RWPE1 (cell line): ENCODE results near the gene NT5C.
A peak's percentile ranks its signal among the peaks of the same experiment; 100 is the strongest.

Source experiments
- CTCF ChIA-PET: fragments of 350-600 bp; sonication (Branson Sonifier 250); formaldehyde crosslinking; extraction: SDS; loops from one replicate; lab custom pipeline; 2021; lab: Yijun Ruan, JAX
- POLR2A ChIA-PET: fragments of 400-600 bp; formaldehyde crosslinking; extraction: SDS; loops from one replicate; lab custom pipeline; 2020; ENCODE audit warnings: antibody characterized with exemption; ENCODE audit not compliant: low non-redundant PET; lab: Yijun Ruan, JAX
- DNase-seq: peaks from one replicate; pipeline ENCODE4 v3.0.0; 2012; ENCODE audit warnings: low spot score
- H3K27ac ChIP-seq: fragments of 450-650 bp; 2 replicates; pipeline ENCODE4 v1.5.1; 2017
- TF ChIP-seq, protein P1 (sequence below): fragments of 450-650 bp; conservative IDR thresholded peaks from 2 replicates; pipeline ENCODE4 v1.5.1; 2017; ENCODE audit warnings: low read depth, mild to moderate bottlenecking

The NT5C gene

DNA sequence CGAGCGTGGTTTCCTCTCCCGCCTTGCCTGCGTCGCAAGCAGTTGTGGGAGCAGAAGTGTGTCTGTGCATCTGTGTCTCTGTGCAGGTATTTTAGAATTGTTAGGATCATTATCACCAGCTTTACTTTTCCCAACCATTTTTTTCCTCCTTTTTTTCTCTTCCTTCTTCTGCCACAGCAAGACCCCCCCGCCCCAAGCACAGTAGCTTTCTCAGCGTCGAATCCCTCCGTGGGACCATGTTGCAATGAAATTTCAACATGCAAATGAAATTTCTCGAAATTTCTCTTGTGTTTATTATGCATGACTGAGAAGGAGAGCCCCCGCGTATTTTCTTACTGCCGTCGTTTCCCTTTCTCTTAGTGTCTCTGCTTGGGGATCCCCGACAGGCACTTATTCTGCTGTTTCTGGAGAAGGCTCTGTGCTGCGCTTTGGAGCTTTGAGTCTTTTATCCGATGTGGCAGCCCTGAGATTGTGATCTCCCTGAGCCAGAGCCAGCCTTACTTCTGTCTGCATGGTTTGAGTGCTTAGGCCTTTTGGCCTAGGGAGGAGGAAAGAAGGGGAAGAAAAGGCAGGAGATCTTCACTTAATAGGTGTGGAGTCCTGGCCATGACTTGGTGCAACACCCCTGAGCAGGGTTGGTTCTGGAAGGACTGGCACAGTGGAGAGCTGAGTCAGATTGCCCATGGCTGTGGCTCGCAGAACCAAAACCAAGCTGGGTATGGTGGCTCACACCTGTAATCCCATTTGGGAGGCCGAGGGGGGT is 16.8 kb downstream of the NT5C start:
- H3K27ac ChIP-seq = peak overlapping the region; percentile 83

DNA sequence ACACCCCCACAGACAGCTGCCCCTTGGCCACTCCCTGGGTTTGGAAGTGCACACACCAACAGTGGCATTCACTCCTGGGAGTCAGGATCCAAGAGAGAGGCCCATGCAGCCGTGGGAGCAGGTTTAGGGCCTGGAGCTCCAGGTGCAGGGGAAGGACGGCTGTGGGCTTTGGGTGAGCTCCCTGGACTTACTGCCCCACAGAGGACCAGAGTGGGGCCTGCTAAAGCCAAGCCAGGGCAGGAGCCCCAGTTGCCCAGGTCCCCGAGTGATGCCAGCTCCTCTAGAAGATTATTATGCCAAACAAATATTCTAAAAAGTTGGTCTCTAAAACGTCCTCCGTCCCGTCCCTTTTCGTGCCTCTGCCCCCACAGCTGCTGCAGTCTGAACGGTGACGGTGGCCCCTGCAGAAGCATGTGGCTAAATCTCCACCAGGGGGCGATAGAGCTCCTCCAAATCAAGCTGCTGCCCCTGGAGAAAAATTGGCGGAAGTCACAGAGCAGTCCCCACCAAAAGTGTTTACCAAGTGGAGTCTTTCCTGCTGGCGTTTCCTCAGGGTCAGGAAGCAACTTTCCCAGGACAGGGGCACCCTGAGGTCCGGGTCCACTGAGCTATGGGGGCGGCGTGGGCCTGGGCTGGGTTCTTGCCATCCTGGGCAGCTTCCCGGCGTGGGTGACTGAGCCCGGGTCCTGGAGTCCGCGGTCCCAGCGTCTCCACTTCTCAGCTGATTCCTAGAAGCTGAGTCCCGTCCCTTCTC is 17.6 kb downstream of the NT5C start:
- POLR2A ChIA-PET = interaction anchor here (0.8 to 1.1 kb wide), 4 partner anchors 18 to 90 kb away, joined by 3 to 6 read pairs (median 4); partner anchors contain the start of gene NT5C
- H3K27ac ChIP-seq = peak overlapping the region; percentile 83
- DNase-seq = peak; percentile 75
- CTCF ChIA-PET = interaction anchor here (0.5 to 3.1 kb wide), 30 partner anchors 9 to 327 kb away, joined by 3 to 61 read pairs (median 6); partner anchors contain the start of genes JPT1, NT5C and SLC16A5
- TF ChIP-seq, protein P1, sequence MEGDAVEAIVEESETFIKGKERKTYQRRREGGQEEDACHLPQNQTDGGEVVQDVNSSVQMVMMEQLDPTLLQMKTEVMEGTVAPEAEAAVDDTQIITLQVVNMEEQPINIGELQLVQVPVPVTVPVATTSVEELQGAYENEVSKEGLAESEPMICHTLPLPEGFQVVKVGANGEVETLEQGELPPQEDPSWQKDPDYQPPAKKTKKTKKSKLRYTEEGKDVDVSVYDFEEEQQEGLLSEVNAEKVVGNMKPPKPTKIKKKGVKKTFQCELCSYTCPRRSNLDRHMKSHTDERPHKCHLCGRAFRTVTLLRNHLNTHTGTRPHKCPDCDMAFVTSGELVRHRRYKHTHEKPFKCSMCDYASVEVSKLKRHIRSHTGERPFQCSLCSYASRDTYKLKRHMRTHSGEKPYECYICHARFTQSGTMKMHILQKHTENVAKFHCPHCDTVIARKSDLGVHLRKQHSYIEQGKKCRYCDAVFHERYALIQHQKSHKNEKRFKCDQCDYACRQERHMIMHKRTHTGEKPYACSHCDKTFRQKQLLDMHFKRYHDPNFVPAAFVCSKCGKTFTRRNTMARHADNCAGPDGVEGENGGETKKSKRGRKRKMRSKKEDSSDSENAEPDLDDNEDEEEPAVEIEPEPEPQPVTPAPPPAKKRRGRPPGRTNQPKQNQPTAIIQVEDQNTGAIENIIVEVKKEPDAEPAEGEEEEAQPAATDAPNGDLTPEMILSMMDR = peak; percentile 94

More for the DNA sequence above, 16.8 kb downstream of the NT5C start:
- ChIA-PET CTCF (interaction anchor here (0.5 to 3.1 kb wide), 26 partner anchors 9 to 327 kb away, joined by 3 to 61 read pairs (median 6); partner anchors contain the start of genes JPT1, NT5C and SLC16A5), POLR2A (interaction anchor here (0.9 to 1.1 kb wide), 3 partner anchors 17 to 87 kb away, joined by 3 to 6 read pairs (median 4); partner anchors contain the start of gene NT5C)
- TF ChIP-seq, protein P1 = no peak
- DNase-seq = no peak

DNA sequence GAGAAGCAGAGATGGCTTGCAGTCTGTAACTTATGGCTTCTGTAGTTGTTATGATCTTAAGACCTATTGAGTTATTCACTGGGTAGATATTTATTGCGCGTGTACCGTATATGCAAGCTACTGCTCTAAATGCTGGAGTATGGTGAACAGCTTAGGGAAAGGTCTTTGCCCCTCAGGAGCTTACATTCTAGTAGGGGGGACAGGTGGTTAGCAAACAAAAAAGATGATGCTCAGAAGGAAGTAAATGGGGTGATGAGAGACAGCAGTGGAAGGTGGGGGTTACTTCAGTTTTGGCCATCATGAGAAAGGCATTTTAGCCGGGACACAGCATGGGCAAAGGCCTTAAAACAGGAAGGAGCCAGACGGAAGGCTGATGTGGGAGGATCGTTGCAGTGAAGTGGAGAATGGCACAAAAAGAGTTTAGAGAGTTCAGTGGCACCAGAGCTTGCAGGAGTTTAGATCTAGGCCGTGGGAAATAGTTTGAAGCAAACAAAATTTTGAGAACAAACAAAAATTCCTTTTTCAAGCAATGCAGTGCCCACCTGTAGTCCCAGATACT is 19.7 kb downstream of the NT5C start:
- ChIA-PET CTCF (interaction anchor here (0.5 to 3.1 kb wide), 6 partner anchors 19 to 90 kb away, joined by 3 to 40 read pairs (median 6); partner anchors contain the start of gene NT5C), POLR2A (interaction anchor here (0.6 to 0.7 kb wide), 2 partner anchors 84 to 105 kb away, joined by 3 to 4 read pairs; no protein-coding TSS in a partner anchor)
- H3K27ac ChIP-seq = peak overlapping the region; percentile 81
- TF ChIP-seq, protein P1 = no peak
- no peak for DNase-seq

DNA sequence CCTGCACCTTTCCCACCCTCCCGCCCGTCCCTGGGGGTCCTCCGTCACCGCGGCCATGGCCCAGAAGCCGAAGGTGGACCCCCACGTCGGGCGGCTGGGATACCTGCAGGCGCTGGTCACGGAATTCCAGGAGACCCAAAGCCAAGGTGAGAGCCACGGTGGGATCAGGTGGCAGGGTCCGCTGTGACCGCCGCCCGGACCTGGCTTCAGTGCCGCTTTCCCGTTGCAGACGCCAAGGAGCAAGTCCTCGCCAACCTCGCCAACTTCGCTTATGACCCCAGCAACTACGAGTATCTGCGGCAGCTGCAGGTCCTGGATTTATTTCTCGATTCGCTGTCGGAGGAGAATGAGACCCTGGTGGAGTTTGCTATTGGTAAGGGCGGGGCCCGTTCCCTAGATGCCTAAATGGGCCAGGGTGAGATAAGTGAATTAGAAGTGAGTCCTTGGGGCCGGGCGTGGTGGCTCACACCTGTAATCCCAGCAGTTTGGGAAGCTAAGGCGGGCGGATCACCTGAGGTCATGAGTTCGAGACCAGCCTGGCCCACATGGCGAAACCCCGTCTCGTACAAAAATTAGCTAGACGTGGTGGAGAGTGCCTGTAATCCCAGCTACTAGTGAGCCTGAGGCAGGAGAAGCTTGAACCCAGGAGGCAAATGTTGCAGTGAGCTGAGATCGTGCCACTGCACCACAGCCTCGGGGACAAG is 21.2 kb downstream of the NT5C start:
- no peak for DNase-seq
- TF ChIP-seq, protein P1 = no peak
- ChIA-PET POLR2A (interaction anchor here (1.1 kb wide), 1 partner anchor 50 kb away, joined by 4 read pairs; no protein-coding TSS in a partner anchor), CTCF (interaction anchor here (0.5 to 2.0 kb wide), 5 partner anchors 21 to 91 kb away, joined by 3 to 6 read pairs (median 4); partner anchors contain the start of gene NT5C)
- H3K27ac ChIP-seq = peak overlapping the region; percentile 81

DNA sequence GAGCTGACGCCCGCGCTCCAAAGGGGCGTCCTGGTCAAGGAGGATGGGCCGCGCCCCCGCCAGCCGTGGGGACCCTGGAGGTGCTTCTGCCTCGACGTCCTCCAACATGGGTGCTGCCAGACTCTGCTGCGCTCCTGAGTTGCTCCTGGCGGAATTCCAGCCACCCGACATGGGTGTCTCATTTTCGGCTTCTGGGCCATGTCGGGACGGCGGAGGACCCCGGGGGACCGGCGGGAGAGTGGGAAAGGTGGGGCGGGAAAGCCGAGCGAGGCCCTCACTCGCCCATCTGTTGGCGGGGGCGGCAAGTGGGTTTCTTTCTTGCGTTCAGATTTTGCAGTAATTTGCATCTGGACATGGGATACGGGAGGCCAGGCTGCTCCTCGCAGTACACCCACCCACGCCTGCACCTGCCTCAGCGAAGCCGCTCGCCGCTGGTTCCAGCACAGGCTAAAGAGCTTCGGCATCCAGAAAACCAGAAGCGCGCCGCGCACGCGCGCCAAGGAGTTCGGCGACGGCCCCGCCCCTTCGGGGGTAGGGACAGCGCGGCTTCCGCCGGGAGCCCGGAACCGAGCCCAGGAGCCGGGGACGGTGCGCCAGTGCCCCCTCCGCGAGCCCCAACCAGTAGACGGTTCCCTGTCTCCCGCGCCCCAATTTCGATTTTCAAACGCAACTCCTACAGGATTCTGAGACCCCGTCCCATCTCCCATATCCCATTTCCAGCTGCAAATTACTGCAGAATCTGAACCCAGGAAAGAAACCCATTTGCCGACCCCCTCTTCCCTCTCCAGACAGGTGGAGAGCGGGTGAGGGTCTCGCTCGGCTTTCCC is 21.9 kb downstream of the NT5C start, which contains the start of gene ARMC7:
TSS of gene ARMC7 (plus strand) at position 563 of the 827 bp plus-strand sequence. CDS start 320 bp downstream, outside the sequence.
- POLR2A ChIA-PET = interaction anchor here (1.1 kb wide), 1 partner anchor 50 kb away, joined by 4 read pairs; no protein-coding TSS in a partner anchor
- H3K27ac ChIP-seq = peak within 1 kb of the TSS; percentile 81
- TF ChIP-seq, protein P1 = no peak

More for the DNA sequence above, 21.9 kb downstream of the NT5C start, which contains the start of gene ARMC7:
- CTCF ChIA-PET = interaction anchor here (0.6 to 0.9 kb wide), 6 partner anchors 12 to 170 kb away, joined by 3 to 4 read pairs (median 4); no protein-coding TSS in a partner anchor
- peak; percentile 92 for DNase-seq
